HG03457 (cell line): ENCODE data around the gene ZC3H7B.
"Not testable (repeated sequence)": the region's sequence is repeated elsewhere in the genome, so short reads cannot be mapped to it uniquely, and the experiment has no call there.

ENCODE experiments used
- ATAC-seq: cut with Tn5 transposase; IDR thresholded peaks from one replicate; pipeline ENCODE4 v1.9.1; 2021; ENCODE audit warnings: moderate number of reproducible peaks; ENCODE audit not compliant: unreplicated experiment

Gene ZC3H7B

DNA sequence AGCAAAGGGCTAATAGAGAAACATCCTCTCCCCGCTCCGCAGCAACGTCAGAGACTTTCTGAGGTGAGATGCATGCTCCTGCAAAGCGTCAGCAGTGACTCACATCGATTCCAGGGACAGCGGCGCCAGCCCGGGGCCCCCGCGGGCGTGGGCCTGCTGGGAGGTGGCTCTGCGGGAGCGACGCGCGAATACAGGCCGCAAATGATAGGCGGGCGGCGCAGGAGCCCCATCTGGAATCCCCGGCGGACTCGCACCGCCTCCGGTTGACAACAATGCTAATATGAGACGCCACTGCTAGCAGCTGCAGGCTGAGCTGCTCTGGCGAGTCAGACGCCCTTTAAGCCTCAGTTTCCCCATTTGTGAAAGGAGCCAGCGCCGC lies 15.9 kb upstream of the ZC3H7B start:
- ATAC-seq: peak; percentile 2

DNA sequence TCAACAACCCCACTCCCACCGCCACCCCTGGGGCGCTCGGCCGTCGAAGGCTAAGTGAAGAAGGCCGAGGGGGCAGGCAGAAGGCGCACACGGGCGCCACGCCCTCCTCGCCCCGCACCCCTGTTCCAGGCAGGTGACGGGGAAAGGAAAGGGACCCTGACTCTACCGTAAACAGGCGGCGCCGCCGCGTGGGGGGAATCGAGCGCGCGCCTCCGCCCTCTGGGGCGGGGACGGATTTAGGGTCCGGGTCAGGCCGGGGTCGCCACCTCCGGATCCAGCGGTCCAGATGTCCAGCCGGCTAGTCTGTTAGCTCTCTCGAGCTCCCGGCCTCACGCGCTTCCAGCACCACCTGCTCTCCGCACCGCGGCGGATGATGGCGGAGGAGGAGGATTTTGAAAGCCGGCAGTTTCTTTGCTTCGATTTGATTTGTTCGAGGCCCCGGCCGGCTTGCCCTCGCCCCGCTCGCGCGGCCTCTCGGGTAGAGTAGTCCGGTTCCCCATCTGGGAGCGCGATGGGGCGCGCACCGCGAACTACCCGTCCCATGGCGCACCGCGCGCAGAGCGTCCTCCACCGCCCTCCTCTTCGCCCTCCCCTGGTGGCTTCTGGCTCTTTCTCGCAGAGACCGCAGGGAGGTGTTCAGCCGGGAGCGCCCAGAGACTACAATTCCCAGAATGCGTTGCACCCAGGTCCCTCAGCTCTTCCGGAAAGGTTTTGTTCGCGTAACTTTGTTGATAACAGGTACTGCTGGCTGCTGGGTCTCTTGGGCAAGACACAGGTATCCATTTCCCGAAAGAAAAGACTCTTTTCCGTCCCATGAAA lies 15.3 kb upstream of the ZC3H7B start, which contains the start of gene RANGAP1:
Gene RANGAP1 (minus strand): TSS at position 368 of the 819 bp plus-strand sequence. CDS start 5,143 bp downstream, outside the sequence.
- peak; percentile 74 for ATAC-seq

DNA sequence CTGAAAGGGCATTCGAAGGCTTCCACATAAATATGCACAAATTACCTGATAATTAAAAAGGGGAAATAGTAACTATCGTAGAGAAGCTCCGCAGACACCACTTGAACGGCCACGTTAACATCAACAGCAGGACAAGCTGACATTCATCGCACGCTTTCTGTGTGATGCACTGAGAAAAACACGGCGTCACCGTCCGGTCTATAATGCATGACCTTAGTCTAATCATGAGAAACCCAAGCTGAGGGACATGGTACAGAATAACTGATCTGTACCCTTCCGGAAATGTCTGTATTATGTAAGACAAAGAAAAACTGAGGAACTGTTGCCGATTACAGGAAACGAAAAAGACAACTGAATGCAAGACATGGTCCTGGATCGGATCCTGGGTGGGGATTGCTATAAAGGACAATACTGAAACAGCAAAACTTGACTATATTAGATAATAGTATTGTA lies 14.7 kb upstream of the ZC3H7B start:
- ATAC-seq: peak; percentile 11

DNA sequence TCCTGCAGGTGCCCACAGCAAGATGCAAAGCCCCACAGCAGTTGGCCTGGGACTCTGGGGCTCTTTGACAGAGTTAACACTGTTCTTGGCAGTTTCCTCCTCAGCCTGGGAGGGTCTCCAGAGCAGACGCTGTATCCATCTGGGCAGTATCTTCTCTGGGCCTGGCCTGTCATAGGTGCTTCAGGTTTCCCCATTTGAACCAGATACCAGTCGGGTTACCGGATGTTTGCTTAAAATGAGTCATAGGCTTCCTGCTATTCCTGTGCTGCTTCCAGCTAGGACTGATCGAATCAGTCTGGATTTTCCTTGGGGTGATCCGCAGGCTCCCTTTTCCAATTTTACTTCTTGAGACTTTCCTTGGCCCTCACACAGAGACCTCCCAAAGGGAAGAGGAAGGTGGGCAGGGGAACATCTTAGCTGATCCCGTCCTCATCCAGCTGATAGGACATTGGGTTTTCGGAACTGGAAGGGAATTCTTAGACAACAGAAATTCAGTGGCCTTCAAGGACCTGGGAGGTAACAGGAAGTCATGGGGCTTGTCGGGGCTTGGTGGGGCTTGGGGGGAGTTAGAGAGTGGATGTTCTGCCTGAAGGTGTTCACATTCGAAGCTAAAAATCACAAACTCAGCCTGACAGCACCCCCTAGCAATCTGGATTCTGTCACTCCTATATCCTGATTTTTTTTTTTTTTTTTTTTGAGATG lies 12.9 kb upstream of the ZC3H7B start:
- no peak for ATAC-seq

DNA sequence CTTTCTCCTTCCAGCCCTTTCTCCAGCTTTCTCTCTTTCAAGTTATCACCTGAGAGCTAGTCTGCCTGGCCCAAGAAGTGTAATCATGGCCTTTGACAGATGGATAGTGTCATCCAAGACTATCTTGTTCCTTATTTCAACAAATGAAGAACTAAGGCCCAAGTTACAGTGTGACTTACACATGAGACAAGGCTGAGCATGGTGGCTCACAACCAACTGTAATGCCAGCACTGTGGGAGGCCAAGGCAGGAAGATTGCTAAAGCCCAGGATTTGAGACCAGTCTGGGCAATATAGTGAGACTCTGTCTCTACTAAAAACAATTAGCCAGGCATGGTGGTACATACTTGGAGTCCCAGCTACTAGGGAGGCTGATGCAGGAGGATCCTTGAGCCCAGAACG lies 11.7 kb upstream of the ZC3H7B start:
- ATAC-seq: no peak

DNA sequence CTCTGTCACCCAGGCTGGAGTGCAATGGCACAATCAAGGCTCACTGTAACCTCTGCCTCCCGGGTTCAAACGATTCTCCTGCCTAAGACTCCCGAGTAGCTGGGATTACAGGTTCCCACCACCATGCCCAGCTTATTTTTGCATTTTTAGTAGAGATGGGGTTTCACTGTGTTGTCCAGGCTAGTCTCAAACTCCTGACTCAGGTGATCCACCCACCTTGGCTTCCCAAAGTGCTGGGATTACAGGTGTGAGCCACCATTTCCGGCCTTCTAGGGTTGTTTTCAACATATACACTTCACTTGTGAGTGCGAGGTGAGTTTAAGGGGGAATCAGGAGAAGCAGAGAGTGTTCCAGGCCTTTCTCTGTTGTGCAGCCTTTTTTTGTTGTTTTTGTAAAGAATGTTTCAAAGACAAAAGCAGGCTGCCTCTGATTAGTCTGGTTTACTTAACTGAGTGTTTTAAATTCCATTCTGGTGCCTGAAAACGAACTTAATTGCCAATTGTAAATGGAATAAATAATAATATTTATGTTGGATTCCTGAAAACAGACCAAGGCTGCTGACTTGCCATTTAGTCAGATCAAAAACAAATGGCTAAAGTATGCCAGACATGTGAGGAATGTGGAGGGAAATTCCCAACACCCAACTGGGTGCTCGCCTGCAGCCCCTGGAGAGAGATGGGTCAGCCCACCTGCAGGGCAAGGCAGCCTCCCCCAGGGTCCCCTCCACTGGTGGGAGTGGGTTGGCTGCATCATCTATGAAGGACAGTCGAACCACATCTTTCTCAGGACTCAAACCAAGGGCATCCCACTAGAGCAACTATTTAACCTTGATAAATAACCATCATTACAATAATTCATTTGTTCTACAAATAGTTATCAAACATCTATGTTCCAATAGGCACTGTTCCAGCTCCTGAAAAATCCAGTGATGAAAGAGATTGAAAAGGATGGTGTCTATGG lies 10.8 kb upstream of the ZC3H7B start:
- no peak for ATAC-seq

DNA sequence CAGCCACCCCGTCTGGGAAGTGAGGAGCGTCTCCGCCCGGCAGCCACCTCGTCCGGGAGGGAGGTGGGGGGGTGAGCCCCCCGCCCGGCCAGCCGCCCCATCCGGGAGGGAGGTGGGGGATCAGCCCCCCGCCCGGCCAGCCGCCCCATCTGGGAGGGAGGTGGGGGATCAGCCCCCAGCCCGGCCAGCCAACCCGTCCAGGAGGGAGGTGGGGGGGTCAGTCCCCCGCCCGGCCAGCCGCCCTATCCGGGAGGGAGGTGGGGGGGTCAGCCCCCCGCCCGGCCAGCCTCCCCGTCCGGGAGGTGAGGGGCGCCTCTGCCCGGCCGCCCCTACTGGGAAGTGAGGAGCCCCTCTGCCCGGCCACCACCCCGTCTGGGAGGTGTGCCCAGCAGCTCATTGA lies 6.5 kb upstream of the ZC3H7B start:
- ATAC-seq: not testable (repeated sequence)

DNA sequence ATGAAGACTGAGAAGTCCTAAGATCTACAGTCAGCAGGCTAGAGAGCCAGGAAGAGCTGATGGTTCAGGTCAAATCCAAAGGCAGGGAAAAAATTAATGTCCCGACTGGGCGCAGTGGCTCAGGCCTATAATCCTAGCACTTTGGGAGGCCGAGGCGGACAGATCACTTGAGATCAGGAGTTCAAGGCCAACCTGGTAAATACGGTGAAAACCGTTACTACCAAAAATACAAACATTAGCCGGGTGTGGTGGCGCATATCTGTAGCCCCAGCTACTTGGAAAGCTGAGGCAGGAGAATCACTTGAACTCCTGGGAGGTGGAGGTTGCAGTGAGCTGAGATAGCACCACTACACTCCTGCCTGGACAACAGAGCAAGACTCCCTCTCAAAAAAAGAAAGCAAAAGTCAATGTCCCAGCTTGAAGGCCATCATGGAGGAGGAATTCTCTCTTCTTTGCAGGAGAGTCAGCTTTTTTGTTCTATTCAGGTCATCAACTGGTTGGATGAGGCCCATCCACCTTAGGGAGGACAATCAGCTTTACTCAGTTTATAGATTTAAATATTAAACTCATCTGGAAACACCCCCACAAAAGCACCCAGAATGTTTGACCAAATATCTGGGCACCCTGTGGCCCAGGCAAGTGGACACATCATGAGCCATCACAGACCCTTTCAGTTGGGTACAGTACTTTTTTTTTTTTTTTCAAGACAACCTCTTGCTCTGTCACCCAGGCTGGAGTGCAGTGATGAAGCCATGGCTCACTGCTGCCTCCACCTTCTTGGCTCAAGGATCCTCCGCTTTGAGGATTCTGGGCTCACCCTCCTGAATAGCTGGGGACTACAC lies 4.3 kb upstream of the ZC3H7B start:
- no peak for ATAC-seq

DNA sequence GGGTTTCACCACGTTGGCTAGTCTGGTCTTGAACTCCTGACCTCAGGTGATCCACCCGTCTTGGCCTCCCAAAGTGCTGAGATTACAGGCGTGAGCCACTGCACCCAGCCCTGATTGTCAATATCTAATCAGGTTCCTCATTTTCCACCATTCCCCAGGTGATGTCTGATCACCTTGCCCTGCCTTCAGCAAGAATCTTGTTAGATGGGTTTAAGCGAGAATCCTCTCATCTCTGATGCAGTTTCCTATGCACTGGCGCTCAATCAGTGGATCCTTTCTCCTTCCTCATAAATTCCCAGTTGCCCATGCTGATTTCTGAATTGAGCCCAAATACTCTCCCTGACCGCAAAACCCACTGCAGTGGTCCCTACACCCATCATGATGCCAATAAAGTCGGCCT lies 664 bp upstream of the ZC3H7B start:
- no peak for ATAC-seq

DNA sequence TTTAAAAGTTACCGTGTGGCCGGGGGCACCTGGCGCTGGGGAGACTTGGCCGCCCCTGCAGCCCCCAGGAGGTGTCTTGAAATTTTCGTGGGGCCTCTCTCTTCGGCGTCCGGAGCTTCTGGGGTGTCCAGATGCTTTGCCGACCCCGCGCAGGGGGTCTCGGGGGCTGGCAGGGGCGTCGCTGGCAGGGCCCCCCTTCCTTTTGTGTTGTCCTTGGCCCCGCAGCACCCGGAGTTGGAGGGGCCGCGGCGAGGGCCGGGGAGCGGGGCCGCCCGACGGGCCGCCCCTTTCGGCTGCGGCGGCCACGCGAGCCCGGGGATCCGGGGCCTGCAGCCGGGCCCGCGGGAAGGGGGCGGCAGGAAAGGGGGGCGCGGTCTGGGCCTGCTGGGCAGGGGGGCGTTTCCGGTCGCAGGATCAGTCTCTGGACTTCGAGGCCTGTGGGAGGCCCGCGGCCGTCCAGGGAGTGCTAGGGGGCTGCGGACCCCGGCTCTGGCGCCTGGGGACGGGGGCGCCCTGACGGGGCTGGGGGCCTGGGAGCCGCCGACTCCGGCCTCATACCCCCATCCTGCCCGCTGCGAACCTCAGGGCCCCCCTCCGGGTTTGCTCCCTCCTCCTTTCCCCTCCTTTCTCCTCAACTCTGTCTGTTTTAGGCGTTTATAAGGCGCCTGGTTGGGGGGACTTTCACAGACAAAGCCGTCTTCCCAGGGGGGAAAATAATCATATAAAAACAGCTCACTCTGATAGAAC lies 869 bp downstream of the ZC3H7B start:
- no peak for ATAC-seq

DNA sequence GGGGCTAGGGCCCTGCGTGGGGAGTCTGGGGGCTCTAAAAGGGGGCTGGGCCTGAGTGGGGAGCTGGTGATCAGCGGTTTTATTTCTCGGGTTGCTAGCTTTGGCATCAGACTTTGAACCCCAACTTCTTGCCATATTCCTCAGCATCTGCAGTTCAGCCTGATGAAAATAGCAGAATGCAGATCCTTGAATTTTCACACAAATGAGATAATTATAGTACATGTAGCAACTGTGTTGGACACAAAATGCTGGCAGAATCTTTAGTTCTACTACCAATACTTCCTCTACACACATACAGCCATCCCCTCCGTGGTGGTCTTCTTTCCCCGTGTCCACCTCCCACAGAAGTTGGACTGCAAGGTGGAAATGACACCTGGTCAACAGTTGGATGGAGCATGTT lies 1.5 kb downstream of the ZC3H7B start:
- ATAC-seq: no peak

DNA sequence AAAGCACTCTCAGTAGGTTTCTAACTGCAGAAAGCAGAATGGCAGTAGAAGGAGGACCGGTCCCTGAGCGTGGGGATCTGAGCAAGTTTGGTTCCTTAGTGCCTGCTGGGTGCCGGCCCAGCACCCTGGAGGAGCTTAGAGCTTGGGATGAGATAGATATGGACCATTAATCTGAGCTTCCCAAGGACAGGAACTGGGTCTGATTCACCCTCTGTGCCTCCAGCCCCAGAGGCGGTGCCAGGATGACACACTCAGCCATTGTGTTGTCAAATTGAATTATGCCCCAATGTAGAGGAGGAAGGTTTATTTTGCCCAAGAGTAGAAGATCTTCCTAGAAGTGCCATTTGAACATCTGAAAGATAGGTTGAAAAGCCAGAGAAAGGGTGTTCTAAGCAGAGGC lies 4.3 kb downstream of the ZC3H7B start:
- ATAC-seq: no peak

DNA sequence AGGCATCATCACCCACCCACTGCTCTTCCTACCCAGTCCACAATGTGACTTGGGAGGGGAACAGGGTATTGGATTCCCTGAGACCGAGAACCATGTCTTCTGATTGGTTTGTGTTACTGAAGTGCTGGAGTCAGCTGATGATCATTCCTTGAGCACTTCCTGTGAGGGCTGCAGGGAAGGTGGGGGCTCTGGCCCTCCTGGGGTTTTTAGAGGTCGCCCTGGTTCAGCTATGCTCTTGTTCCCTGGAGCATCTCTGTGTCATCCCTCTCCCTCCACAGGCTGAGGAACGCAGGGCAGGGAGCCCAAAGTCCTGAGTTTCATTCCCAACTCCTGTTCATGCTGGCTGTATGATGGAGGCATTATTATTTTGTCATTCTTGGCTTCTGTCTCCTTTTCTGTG lies 6.7 kb downstream of the ZC3H7B start:
- ATAC-seq: no peak

DNA sequence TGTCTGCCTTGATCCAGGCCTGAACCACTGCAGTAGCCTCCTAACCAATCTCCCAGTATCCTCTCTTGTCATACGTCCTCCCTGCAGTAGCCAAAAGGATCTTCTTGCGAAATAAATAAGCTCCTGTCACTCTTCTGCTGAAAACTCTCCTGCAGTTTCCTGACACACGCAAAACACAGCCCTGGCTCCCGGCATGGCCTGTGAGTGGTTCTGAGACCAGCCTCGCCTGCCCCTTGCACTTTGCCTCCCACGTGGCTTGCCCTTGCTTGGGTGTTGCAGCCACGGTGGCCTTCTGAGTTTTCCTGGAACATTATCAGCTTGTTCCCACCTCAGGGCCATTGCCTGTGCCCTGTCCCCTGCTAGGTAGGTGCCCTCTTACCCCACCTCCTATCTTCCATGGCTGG lies 7.2 kb downstream of the ZC3H7B start:
- ATAC-seq: no peak

DNA sequence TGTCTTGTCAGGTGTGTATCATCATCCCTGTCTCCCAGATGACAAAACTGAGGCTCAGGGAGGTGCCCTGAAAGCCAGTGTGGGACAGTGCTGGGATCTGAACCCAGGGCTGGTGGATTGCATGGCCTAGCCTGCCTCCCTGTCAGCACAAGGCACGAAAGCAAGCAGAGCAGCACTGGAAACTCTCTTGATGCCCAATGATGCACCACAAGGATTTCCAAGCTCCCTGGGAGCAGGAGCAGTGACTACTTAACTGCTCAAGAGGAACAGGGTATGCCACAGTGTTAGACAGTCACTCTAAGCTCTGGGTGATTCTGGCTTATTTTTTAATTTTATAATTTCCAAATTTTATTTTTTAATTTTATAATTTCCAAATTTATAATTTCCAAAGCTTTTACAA lies 9.0 kb downstream of the ZC3H7B start:
- ATAC-seq: no peak

DNA sequence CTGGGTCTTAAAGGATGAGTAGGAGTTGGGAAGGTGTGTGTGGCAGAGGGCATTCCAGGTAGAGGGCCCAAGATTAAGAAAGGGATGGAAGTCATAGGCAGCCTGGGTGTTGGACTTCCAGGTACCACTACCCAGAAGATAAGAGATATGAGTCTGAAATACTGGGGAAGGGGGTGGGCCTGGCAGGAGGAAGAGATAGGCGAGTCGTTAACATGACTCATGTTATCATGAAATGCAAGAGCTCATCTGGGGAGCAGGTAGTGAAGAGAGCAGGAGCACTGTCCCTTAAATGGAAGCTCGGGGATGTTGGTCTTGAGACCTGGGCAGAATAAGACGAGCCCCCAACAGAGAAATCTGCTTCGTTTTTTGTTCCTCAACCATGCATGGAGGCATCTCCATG lies 10.2 kb downstream of the ZC3H7B start:
- ATAC-seq: no peak

DNA sequence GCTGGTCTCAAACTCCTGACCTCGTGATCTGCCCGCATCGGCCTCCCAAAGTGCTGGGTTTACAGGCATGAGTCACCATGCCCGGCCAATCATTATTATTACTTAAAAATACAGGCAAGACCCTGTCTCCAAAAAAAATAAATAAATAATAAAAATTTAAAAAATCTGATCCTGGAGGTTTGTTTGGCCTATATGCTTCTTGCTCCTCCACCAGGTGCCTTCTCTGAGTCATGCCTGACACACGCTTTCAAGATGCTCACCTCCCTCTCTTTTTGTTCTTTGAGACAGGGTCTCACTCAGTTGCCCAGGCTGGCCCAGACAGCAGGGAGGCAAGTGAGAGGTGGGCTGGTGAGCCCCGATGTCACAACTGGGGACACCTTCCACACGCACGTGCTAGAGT lies 13.5 kb downstream of the ZC3H7B start:
- ATAC-seq: no peak

DNA sequence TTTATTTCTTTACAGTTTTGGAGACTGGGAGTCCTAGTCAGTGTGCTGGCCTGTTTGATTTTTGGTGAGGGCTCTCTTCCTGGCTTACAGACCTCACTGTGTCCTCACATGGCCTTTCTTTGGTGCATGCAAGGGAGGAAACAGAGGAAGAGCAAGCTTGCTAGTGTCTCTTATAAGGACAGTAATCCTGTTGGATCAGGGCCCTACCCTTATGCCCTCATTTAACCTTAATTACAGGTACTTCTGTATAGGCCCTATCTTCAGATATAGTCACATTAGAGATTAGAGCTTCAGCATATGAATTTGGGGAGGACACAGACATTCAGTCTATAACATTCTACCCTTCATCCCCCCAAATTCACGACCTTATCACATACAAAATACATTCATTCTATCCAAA lies 14.3 kb downstream of the ZC3H7B start:
- ATAC-seq: no peak

DNA sequence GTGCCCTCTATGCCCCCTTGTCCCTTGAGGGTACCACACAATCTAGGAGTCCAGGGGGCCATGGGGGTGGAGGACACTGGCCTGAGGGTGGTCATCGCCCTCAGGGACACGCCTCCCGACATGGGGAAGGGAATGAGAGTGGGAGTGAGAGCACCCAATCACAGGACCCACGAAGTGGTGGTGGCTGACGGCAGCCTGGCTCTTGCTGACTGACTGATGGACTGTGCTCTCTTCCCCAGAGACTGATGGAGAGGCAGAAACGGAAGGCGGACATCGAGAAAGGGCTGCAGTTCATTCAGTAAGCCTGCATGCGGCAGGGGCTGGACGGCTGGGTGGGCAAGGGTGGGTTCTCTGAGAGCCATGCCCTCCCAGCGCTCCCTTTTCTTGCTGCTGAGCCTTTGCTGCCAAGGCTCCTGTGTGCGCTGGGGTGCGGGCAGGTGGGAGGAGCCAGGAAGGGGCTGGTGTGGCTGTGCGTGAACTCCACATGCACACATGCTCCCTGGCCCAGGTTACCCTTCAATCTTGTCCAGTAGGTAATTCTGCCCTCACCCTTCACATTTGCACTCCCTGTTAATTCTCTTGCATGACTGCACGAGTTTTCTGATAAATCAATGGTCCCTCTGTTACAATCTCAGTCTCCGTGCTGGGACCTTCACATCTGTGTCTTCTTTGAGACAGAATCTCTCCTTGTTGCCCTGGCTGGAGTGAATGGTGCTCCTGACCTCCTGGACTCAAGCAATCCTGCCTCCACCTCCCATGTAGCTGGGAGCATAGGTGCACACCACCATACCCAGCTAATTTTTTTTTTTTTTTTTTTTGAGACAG lies 19.3 kb downstream of the ZC3H7B start:
- no peak for ATAC-seq
